ENCODE data around the gene SHE. TPM values are rescaled to one million over a fixed set of nuclear protein-coding genes. Genes with fewer than 3 reads are reported as not detected.

The SHE gene
- total RNA-seq, 1 experiment from 2014 or later: not detected

- TF ChIP-seq ZBTB33 (IDR thresholded peaks at IDR 0.05; ENCODE audit: extremely low read depth, insufficient replicate concordance, low read length): no peak
- no peak for TF ChIP-seq ZNF274 (IDR thresholded peaks at IDR 0.05; ENCODE audit: low read depth, low read length)
- no peak for TF ChIP-seq YY1 (IDR thresholded peaks at IDR 0.05; ENCODE audit: extremely low read depth, insufficient replicate concordance, low read depth, low read length)
- no peak for TF ChIP-seq CEBPB (IDR thresholded peaks at IDR 0.05; ENCODE audit: low read depth)
- TF ChIP-seq SRF (IDR thresholded peaks at IDR 0.05; ENCODE audit: low read depth): no peak
- TF ChIP-seq SIN3A (IDR thresholded peaks at IDR 0.05; ENCODE audit: low read depth): no peak
These were observed 22.7 kb upstream of the SHE start (continued) for GRCh38 chr1:154524881-154525280.

- ATAC-seq (no peak), DNase-seq (ENCODE audit: low read depth, low spot score) (no peak)
- Histone ChIP-seq H2AFZ (ENCODE audit: low read depth, low read length, poor library complexity, severe bottlenecking) (no peak overlapping the region), H3K79me2 (ENCODE audit: insufficient read depth, low read length) (no peaks in the 10 kb centered on the region), H3K9ac (ENCODE audit: low read length) (no peak overlapping the region), H3K4me3 (replicated peaks in 1 of 2; ENCODE audit: low read depth in 1 of 2, low read length in 2 of 2) (no peak overlapping the region), H3K4me1 (ENCODE audit: control insufficient read depth in 1 of 2, insufficient read depth in 2 of 2, low read length in 2 of 2) (no peaks in the 10 kb centered on the region), H3K9me2 (ENCODE audit: insufficient read depth) (no peaks in the 10 kb centered on the region), H3K4me2 (ENCODE audit: low read length) (no peak overlapping the region), H4K20me1 (ENCODE audit: insufficient read depth) (no peaks in the 10 kb centered on the region), H3K36me3 (ENCODE audit: control insufficient read depth in 1 of 2, insufficient read depth in 2 of 2, low read length in 2 of 2) (no peaks in the 10 kb centered on the region), H3K27ac (ENCODE audit: low read depth, low read length) (no peak overlapping the region), H3K27me3 (ENCODE audit: insufficient read depth, low read length) (no peaks in the 10 kb centered on the region), H3K9me3 (ENCODE audit: control insufficient read depth in 1 of 2, insufficient read depth in 1 of 2, low read depth in 1 of 2, low read length in 2 of 2) (no peaks in the 10 kb centered on the region)
- no TSS peak for BruUV-seq (replicated peaks)
- RAD21 ChIA-PET (ENCODE audit: low non-redundant PET in 1 of 2, low total read pairs in 2 of 2, uncharacterized antibody in 2 of 2, unreplicated experiment in 2 of 2): no interaction called here
- no peak for TF ChIP-seq ATF3 (IDR thresholded peaks at IDR 0.05)
- POLR2A ChIA-PET: no interaction called here
- CTCF ChIA-PET: no interaction called here
- intact Hi-C loops (cut with micrococcal nuclease): no loop called here
These were observed 19.5 kb upstream of the SHE start for GRCh38 chr1:154521695-154522094.
